Endodermal cell (in vitro differentiated cells): ENCODE data around the gene SEPTIN3. TPM values are rescaled to one million over a fixed set of nuclear protein-coding genes. Genes with fewer than 3 reads are reported as not detected.

Source experiments
- DNase-seq: peaks from one replicate; pipeline ENCODE4 v3.0.0-alpha.2; 2017
- H3K27ac ChIP-seq: 2 replicates; pipeline ENCODE4 v1.5.1; 2013; ENCODE audit warnings: mild to moderate bottlenecking, low read depth, low read length, moderate library complexity
- H3K27me3 ChIP-seq: 2 replicates; pipeline ENCODE4 v1.6.1; 2013; ENCODE audit warnings: mild to moderate bottlenecking, low read length, moderate library complexity; ENCODE audit not compliant: insufficient read depth, control insufficient read depth, poor library complexity, severe bottlenecking
- H3K36me3 ChIP-seq: 2 replicates; pipeline ENCODE4 v1.7.0; 2013; ENCODE audit warnings: mild to moderate bottlenecking, low read length, moderate library complexity; ENCODE audit not compliant: control insufficient read depth, insufficient read depth
- H3K4me1 ChIP-seq: one replicate; pipeline ENCODE4 v1.7.0; 2013; ENCODE audit warnings: low read length; ENCODE audit not compliant: control insufficient read depth, insufficient read depth
- H3K4me3 ChIP-seq: 2 replicates; pipeline ENCODE4 v1.5.1; 2013; ENCODE audit warnings: mild to moderate bottlenecking, low read length, moderate library complexity
- H3K9ac ChIP-seq: 2 replicates; pipeline ENCODE4 v1.6.1; 2013; ENCODE audit warnings: mild to moderate bottlenecking, low read length, moderate library complexity; ENCODE audit not compliant: poor library complexity, severe bottlenecking; ENCODE audit errors: extremely low read depth
- H3K9me3 ChIP-seq: 2 replicates; pipeline ENCODE4 v1.6.1; 2013; ENCODE audit warnings: mild to moderate bottlenecking, low read length, moderate library complexity; ENCODE audit not compliant: control insufficient read depth
- H3K27ac Mint-ChIP-seq: 2 replicates; pipeline ENCODE4 v1.8.0; 2020; ENCODE audit warnings: mixed read lengths
- H3K27me3 Mint-ChIP-seq: 2 replicates; pipeline ENCODE4 v1.8.0; 2021; ENCODE audit warnings: mild to moderate bottlenecking, mixed read lengths; ENCODE audit not compliant: insufficient read depth
- H3K36me3 Mint-ChIP-seq: 2 replicates; pipeline ENCODE4 v1.8.0; 2020; ENCODE audit warnings: low read depth, mixed read lengths
- H3K4me1 Mint-ChIP-seq: 2 replicates; pipeline ENCODE4 v1.8.0; 2020; ENCODE audit warnings: mixed read lengths
- H3K4me3 Mint-ChIP-seq: 2 replicates; pipeline ENCODE4 v1.8.0; 2020; ENCODE audit warnings: mild to moderate bottlenecking, moderate library complexity, mixed read lengths
- H3K9me3 Mint-ChIP-seq: 2 replicates; pipeline ENCODE4 v1.8.0; 2020; ENCODE audit warnings: mild to moderate bottlenecking, mixed read lengths
- WGBS, 2 experiments: methylation state at CpG; one replicate each; pipeline versions ENCODE4 v1.1.5 to v1.1.7; 2013; ENCODE audit warnings: missing lambda C conversion rate in 2 of 2, mixed read lengths in 1 of 2; ENCODE audit not compliant: insufficient coverage in 1 of 2, insufficient read length in 1 of 2; 5-methylcytosine and 5-hydroxymethylcytosine counted together
- total RNA-seq, 2 donors: library from RNA; stranded (reverse); fragmentation: NEBNext Ultra II Directional in 1 of 2; extraction: Animal tissue kit (Norgen Biotek cat#: 25700) in 1 of 2; gene quantifications; 2 replicates in 1 of 2; 3 replicates in 1 of 2; pipeline ENCODE4 v1.2.1, GENCODE V29; 2021
- TF ChIP-seq, protein P1 (sequence below): fragments of 200-600 bp; sonication (generic); conservative IDR thresholded peaks from 2 replicates; pipeline ENCODE4 v1.5.0; 2021; ENCODE audit warnings: antibody characterized with exemption, mild to moderate bottlenecking

Gene SEPTIN3
- total RNA-seq, 2 donors from 2014 or later = 10.9 to 13.9 TPM

GRCh38 chr22:41966225-41966606 lies 3.0 kb upstream of the SEPTIN3 start:
- Histone ChIP-seq H3K27me3 (no peaks in the 10 kb centered on the region), H3K4me3 (no peak overlapping the region), H3K9ac (no peak overlapping the region), H3K9me3 (peaks cover 5% of the 10 kb centered on the region), H3K4me1 (peaks cover 8% of the 10 kb centered on the region), H3K36me3 (no peaks in the 10 kb centered on the region), H3K27ac (no peak overlapping the region)
- 80 to 91% methylated on average over 1 to 2 of the region's 2 CpGs for WGBS, 2 experiments
- peaks cover 16% of the 10 kb centered on the region for H3K27me3 Mint-ChIP-seq
- no peaks in the 10 kb centered on the region for H3K36me3 Mint-ChIP-seq
- no peak overlapping the region for H3K4me3 Mint-ChIP-seq
- H3K27ac Mint-ChIP-seq = no peak overlapping the region
- peaks cover 17% of the 10 kb centered on the region for H3K4me1 Mint-ChIP-seq
- TF ChIP-seq, protein P1, sequence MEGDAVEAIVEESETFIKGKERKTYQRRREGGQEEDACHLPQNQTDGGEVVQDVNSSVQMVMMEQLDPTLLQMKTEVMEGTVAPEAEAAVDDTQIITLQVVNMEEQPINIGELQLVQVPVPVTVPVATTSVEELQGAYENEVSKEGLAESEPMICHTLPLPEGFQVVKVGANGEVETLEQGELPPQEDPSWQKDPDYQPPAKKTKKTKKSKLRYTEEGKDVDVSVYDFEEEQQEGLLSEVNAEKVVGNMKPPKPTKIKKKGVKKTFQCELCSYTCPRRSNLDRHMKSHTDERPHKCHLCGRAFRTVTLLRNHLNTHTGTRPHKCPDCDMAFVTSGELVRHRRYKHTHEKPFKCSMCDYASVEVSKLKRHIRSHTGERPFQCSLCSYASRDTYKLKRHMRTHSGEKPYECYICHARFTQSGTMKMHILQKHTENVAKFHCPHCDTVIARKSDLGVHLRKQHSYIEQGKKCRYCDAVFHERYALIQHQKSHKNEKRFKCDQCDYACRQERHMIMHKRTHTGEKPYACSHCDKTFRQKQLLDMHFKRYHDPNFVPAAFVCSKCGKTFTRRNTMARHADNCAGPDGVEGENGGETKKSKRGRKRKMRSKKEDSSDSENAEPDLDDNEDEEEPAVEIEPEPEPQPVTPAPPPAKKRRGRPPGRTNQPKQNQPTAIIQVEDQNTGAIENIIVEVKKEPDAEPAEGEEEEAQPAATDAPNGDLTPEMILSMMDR = no peak
- peaks cover 7% of the 10 kb centered on the region for H3K9me3 Mint-ChIP-seq
- DNase-seq = no peak

DNA sequence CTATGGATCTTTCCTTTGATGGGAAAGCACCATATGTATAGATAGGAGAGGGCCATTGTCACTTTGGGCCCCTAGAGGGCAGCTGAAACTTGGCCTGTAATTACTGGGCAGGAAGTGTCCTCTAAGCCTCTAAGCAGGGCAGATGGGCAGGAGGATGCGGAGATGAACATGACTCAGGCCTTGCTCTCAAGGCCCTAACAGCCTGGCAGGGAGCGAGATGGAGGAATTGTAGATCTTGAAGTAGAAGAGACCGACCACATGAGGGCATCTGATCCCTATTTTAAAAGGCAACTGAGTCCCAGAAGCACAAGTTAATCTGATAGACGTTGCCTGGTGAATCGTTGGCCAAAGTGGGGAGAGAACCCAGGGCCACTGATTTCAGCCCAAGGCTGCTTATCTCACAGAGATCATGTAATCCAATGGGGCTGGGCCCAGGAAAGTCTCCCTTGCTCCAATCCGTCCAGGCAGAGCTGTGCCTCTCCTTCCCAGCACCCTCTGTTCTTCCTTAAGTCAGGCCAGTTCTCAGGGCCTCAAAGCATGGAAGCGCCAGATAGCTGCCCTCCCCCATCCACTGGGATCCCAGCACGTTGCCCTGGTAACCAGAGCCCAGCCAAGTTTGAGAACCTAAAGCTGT lies 2.5 kb upstream of the SEPTIN3 start:
- Mint-ChIP-seq H3K27ac (peak overlapping the region; percentile 46), H3K4me3 (no peak overlapping the region), H3K27me3 (peaks cover 16% of the 10 kb centered on the region), H3K36me3 (no peaks in the 10 kb centered on the region), H3K9me3 (peaks cover 7% of the 10 kb centered on the region), H3K4me1 (peaks cover 17% of the 10 kb centered on the region)
- peaks cover 5% of the 10 kb centered on the region for H3K9me3 ChIP-seq
- H3K36me3 ChIP-seq = no peaks in the 10 kb centered on the region
- H3K27me3 ChIP-seq = no peaks in the 10 kb centered on the region
- H3K27ac ChIP-seq = peak overlapping the region; percentile 34
- no peak overlapping the region for H3K9ac ChIP-seq
- DNase-seq = peak; percentile 87
- 66 to 69% methylated on average over 5 to 8 of the region's 8 CpGs for WGBS, 2 experiments
- peaks cover 8% of the 10 kb centered on the region for H3K4me1 ChIP-seq
- TF ChIP-seq, protein P1 = peak; percentile 71
- no peak overlapping the region for H3K4me3 ChIP-seq

DNA sequence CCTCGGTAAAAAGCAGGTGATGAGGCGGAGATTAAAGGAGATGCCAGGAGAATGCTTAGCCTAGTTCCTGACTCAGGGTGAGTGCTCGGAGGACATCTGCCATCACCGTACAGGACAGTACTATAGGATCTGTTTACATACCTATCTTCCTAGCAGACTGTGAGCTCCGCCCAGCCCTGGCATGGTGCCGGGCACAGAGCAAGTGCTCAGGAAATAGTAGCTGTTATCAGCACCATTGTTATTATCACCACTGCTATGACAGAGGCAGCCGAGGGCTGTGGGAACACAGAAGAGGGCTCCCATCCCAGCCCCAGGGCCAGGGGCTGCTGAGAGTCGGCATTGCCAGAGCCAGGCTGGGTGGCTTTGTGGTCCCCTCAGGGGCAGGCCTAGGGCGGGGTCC lies 642 bp upstream of the SEPTIN3 start:
- WGBS, 2 experiments = 73 to 74% methylated on average over 6 to 9 of the region's 9 CpGs
- Mint-ChIP-seq H3K9me3 (peaks cover 7% of the 10 kb centered on the region), H3K27me3 (peaks cover 25% of the 10 kb centered on the region), H3K4me1 (peaks cover 13% of the 10 kb centered on the region), H3K4me3 (no peak overlapping the region), H3K27ac (no peak overlapping the region), H3K36me3 (no peaks in the 10 kb centered on the region)
- Histone ChIP-seq H3K4me3 (no peak overlapping the region), H3K9ac (no peak overlapping the region), H3K27ac (no peak overlapping the region), H3K27me3 (peaks cover 8% of the 10 kb centered on the region), H3K9me3 (peaks cover 5% of the 10 kb centered on the region), H3K4me1 (peaks cover 7% of the 10 kb centered on the region), H3K36me3 (no peaks in the 10 kb centered on the region)
- TF ChIP-seq, protein P1 = no peak
- DNase-seq = peak; percentile 67
